WTC11 (cell line): ENCODE measurements around the gene RNF214.

Experiments used
- HMGXB4 ChIP-seq: sonication (generic); formaldehyde crosslinking; IDR thresholded peaks from 2 replicates; pipeline ENCODE4 v1.8.1; 2023; ENCODE audit warnings: mild to moderate bottlenecking, moderate library complexity, missing genetic modification reagents
- NR2C2 ChIP-seq: sonication (generic); formaldehyde crosslinking; IDR thresholded peaks from 2 replicates; pipeline ENCODE4 v1.8.0; 2022; ENCODE audit warnings: mild to moderate bottlenecking, missing genetic modification reagents

- TF ChIP-seq NR2C2: no peak
- no peak for TF ChIP-seq HMGXB4
These were observed 43.8 kb upstream of the RNF214 start for GRCh38 chr11:117188620-117189081.
